Measurements from ENCODE around the gene NXPH2.
A peak's percentile ranks its signal among the peaks of the same experiment; 100 is the strongest.

NXPH2 gene

DNA sequence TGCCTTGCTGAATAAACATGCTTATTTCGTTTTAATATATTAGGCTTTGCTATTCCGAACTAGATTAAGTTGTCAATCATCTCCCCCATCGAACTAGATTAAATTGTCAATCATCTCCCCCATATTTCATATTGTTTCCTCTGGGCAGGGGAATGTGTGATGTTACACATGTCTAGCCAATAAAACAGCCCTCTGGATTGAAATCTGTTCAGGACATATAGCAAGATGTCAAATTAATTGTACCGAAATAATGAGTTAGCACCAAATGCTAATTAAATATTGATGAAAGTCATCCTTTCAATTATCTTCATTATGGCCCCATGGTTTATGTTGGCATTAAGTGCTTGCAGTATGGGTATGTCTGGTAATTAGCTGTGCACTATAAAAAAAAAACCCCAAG is 143.1 kb downstream of the NXPH2 start:
- no peak for DNase-seq (ENCODE audit: low read depth in 2 of 2)

DNA sequence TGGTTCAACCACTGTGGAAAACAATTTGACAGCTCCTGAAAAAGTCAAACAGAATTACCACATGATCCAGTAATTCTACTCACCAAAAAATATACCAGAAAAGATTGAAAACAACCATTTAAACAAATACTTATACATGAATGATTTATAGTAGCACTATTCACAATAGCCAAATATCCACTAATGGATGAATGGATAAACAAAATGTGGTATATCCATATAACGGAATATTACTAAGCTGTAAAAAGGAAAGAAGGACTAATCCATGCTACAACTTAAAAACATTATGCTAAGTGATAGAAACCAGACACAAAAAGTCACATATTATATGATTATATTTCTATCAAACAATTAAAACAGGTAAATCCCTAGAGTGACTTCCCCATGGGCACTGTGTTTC is 147.1 kb downstream of the NXPH2 start:
- no peak for DNase-seq (ENCODE audit: low read depth in 2 of 2)

DNA sequence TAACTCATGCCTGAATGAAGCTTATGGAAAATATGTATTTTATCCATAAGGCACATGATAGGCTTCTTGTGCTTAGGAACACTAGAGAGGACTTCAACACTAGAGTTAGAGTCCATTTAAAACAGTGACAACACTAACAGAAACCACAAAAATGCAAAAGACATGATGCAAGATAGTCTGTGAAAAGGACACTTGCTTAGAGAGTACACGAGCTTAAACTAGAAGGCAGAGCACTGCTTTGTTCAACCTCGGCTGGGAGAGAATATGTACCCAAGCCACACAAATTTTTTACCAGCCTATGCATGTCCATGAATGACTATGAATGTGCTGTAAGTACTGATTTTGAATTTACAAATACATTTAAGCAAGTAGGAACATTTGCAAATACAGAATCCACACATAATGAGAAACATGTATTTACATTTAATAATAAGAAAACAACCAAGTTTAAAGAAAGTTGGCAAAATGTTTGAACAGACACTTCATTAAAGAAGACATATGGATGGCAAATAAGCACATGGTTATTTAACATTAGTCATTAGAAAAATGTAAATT is 148.0 kb downstream of the NXPH2 start:
- peak in 1 of 2 experiments; percentile 2 for DNase-seq (ENCODE audit: low read depth in 2 of 2)

DNA sequence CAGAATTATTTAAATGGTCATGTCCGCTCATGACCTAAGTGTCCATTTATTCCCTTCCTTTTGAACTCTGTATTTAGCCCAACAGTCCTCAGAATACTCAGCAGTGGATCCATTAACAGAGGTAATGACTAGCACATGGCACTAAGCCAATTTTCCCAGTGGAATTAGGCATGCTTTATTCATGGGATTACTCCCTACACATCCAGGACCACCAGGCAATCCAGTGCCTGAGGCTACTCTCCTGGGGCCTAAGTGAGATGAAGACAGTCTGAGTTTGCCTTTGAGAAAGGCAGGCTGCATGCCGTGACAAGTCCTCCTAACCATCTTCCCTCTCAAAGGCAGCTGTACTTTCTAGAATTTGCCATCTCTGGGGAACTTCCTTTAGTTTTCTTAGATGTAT is 150.0 kb downstream of the NXPH2 start:
- DNase-seq (ENCODE audit: low read depth in 2 of 2), result no peak

DNA sequence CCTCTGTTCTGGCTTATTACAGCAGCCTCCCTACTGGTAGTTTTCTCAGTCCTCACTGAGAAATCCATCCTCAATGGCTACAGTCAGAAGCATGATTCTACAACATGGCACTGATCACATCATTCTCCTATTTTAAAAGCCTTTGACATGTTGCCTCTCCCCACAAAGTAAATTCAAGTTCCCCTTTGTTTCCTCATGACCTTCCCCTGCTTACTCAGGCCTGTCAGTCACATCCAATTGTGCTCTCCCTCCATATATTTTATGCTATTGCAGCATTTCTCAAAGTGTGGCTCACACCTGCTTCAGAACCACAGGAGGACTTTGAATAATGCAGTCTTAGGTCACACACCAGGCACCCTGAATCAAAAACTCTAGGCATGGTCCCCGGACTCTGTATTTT is 154.0 kb downstream of the NXPH2 start:
- no peak for DNase-seq (ENCODE audit: low read depth in 2 of 2)

DNA sequence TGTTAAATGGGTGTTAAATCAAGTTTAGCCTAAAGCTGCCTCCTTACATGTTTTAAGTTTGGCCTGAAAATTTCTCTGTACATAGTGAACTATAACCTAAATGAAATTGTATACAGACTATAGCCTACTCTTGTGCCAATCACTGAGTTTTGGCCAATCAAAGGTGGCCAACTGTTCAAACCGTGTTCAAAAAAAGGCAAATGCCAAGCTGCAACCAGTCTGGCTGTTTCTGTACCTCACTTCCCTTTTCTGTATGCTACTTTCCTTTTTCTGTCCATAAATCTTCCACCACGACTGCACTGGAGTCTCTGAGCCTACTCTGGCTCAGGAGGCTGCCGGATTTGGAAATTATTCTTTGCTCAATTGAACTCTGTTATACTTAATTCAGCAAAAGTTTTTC is 157.6 kb downstream of the NXPH2 start:
- DNase-seq (ENCODE audit: low read depth in 2 of 2), result no peak

DNA sequence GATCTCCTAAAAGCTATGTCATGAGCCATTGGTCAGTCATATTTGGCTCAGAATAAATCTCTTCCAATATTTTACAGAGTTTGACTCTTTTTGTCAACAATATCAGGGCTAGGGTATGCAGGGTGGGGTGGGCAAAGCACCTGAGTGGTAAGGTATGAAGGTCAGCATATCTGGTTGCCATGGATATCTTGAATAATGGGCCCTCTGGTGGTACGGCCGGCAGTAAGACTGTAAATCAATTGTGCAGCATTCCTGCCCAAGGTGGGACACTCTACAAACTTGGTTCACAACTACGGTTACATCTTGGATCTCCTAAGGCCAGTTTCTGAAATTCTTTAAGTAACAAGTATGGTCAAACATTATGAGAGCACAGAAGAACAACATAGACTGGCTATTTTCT is 159.1 kb downstream of the NXPH2 start:
- DNase-seq (ENCODE audit: low read depth in 2 of 2), result no peak

DNA sequence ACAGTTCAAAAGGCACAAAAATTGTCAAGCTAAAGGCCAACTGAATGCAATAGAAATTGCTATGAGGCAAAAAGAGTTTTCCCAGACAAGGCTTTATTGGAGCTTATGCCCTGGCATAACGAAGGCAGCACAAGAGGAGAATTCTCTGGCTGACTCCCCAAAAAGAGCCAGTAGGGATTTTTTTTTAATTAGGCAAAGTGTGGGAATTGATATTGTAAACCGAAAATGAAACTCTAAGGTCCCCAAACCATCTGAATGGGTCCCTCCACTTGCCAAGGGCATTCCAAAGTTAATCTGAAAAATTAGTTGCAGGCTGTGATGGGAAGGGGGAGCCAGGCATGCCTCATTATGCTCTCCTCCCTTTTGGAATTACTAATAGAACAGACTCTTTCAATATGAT is 159.8 kb downstream of the NXPH2 start:
- DNase-seq (ENCODE audit: low read depth in 2 of 2), result no peak

Measured in fibroblast of skin of left quadriceps (primary cell).